ENCODE measurements around the gene SRPK2. TPM values are rescaled to one million over a fixed set of nuclear protein-coding genes. Genes with fewer than 3 reads are reported as not detected.
"Not testable (repeated sequence)": the region's sequence is repeated elsewhere in the genome, so short reads cannot be mapped to it uniquely, and the experiment has no call there.

Gene SRPK2
- total RNA-seq, 4 donors from 2014 or later: 37.1 to 48.1 (median 46.3) TPM

- peaks cover 13 to 16% of the 10 kb centered on the region in 2 donors for H3K4me1 ChIP-seq
- TF ChIP-seq CTCF (IDR thresholded peaks at IDR 0.05): no peak
- TF ChIP-seq POLR2A (IDR thresholded peaks at IDR 0.05): no peak
- no peaks in the 10 kb centered on the region for H3K9me3 ChIP-seq
- WGBS, 2 donors: 74 to 100% methylated on average over 5 of the region's 5 CpGs
- H3K27me3 ChIP-seq: no peaks in the 10 kb centered on the region
- no peak for DNase-seq
- H3K36me3 ChIP-seq: no peaks in the 10 kb centered on the region
- intact Hi-C loops (cut with DNase I): no loop called here
- no peak overlapping the region for H3K4me3 ChIP-seq (replicated peaks in 1 of 3)
- no peak overlapping the region for H3K27ac ChIP-seq
These were observed 150.4 kb downstream of the SRPK2 start for GRCh38 chr7:105238198-105238765.

GRCh38 chr7:105234886-105235285, 153.8 kb downstream of the SRPK2 start:
- DNase-seq: no peak

GRCh38 chr7:105232829-105233291, 155.9 kb downstream of the SRPK2 start:
- DNase-seq; H3K9me3 ChIP-seq; H3K27ac ChIP-seq; H3K4me3 ChIP-seq (replicated peaks in 1 of 3); H3K36me3 ChIP-seq; H3K27me3 ChIP-seq; intact Hi-C loops (cut with DNase I): not testable (repeated sequence)
- 96 to 97% methylated on average over 6 of the region's 6 CpGs for WGBS, 2 donors
- H3K4me1 ChIP-seq: peaks cover 15 to 19% of the 10 kb centered on the region in 2 donors

More at GRCh38 chr7:105234886-105235285, 153.8 kb downstream of the SRPK2 start:
- H3K36me3 ChIP-seq: no peaks in the 10 kb centered on the region
- H3K27me3 ChIP-seq: no peaks in the 10 kb centered on the region
- H3K27ac ChIP-seq: no peak overlapping the region
- H3K4me3 ChIP-seq (replicated peaks in 1 of 3): no peak overlapping the region
- TF ChIP-seq CTCF (IDR thresholded peaks at IDR 0.05) (no peak), POLR2A (IDR thresholded peaks at IDR 0.05) (no peak)
- intact Hi-C loops (cut with DNase I): no loop called here
- peaks cover 15 to 16% of the 10 kb centered on the region in 2 donors for H3K4me1 ChIP-seq
- 75 to 85% methylated on average over 4 of the region's 4 CpGs for WGBS, 2 donors
- H3K9me3 ChIP-seq: no peaks in the 10 kb centered on the region

GRCh38 chr7:105230486-105230885, 158.2 kb downstream of the SRPK2 start:
- H3K4me1 ChIP-seq: peaks cover 0 to 7% of the 10 kb centered on the region in 2 donors
- WGBS, 2 donors: 83 to 86% methylated on average over 3 of the region's 3 CpGs
- TF ChIP-seq POLR2A (IDR thresholded peaks at IDR 0.05) (no peak), CTCF (IDR thresholded peaks at IDR 0.05) (no peak)
- H3K4me3 ChIP-seq (replicated peaks in 1 of 3): no peak overlapping the region
- H3K9me3 ChIP-seq: no peaks in the 10 kb centered on the region
- intact Hi-C loops (cut with DNase I): no loop called here
- no peaks in the 10 kb centered on the region for H3K36me3 ChIP-seq
- no peak for DNase-seq
- H3K27me3 ChIP-seq: no peaks in the 10 kb centered on the region
- no peak overlapping the region for H3K27ac ChIP-seq

GRCh38 chr7:105229641-105230040, 159.1 kb downstream of the SRPK2 start:
- no peak for TF ChIP-seq CTCF (IDR thresholded peaks at IDR 0.05)
- TF ChIP-seq POLR2A (IDR thresholded peaks at IDR 0.05): no peak
- Histone ChIP-seq H3K9me3 (no peaks in the 10 kb centered on the region), H3K4me1 (peaks cover 0 to 7% of the 10 kb centered on the region in 2 donors), H3K27me3 (no peaks in the 10 kb centered on the region), H3K36me3 (no peaks in the 10 kb centered on the region), H3K27ac (no peak overlapping the region), H3K4me3 (replicated peaks in 1 of 3) (no peak overlapping the region)
- DNase-seq: no peak
- intact Hi-C loops (cut with DNase I): no loop called here
- WGBS, 2 donors: 49 to 74% methylated on average over 5 of the region's 5 CpGs
